Measurements from ENCODE around the gene TMEM91. TPM values are rescaled to one million over a fixed set of nuclear protein-coding genes. Genes with fewer than 3 reads are reported as not detected.

TMEM91 gene
- total and polyA plus RNA-seq, 2 of the 13 experiments (the other 11 are each of a cell fraction or from before 2014, with no cell fraction given), result 6.3 to 10.3 TPM

DNA sequence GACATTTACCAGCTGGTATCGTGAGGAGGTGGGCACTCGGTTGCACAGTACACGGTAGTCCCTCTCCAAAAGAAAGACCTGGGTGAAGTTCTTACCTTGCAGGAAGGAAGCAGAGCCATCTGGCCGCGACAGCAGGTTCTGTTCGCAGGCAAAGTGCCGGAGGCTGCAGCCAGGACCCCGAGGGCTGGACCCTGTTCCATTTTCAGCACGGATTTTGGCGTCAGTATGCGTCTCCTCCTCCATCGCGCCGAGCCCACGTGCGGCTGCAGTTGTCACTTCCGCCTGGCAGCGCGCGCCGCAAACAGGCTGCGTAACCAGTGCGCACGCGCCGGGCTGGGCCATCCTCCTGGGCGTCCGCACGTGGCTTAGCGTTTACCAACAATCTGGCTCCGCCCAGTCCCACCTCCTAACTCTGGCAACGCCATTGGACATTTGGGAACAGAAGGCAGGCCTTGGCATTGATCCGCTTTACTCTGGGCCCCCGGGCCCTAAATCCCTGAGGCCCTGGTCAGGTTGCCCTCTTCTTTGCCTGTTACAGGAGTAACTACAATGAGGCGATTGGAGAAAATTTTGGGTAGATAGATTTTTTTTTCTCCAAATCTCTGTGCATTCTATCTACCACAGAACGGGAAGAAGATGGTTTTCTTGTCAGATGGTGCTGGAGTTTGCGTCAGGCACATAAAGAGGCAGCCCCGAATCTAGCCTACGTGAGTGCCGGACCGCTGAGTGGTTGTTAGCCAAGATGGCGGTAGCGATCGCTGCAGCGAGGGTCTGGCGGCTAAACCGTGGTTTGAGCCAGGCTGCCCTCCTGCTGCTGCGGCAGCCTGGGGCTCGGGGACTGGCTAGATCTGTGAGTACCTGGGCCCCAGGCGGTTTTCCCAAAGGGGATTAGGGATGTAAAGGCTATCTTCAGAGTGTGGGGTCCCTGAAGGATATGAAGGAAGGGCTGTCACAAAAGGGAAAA, 21.0 kb downstream of the TMEM91 start, which contains the start of the genes BCKDHA and EXOSC5 (continued):
- TF ChIP-seq, protein P1, sequence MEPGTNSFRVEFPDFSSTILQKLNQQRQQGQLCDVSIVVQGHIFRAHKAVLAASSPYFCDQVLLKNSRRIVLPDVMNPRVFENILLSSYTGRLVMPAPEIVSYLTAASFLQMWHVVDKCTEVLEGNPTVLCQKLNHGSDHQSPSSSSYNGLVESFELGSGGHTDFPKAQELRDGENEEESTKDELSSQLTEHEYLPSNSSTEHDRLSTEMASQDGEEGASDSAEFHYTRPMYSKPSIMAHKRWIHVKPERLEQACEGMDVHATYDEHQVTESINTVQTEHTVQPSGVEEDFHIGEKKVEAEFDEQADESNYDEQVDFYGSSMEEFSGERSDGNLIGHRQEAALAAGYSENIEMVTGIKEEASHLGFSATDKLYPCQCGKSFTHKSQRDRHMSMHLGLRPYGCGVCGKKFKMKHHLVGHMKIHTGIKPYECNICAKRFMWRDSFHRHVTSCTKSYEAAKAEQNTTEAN (CRISPR knock-in tag; conservative IDR thresholded peaks at IDR 0.05), result peak; percentile 62
- TF ChIP-seq ZNF318 (CRISPR knock-in tag; IDR thresholded peaks at IDR 0.05) (peak; percentile 33; the same call in 1 of the 2 replicates), ZNF558 (CRISPR knock-in tag; IDR thresholded peaks at IDR 0.05; ENCODE audit: borderline replicate concordance) (no peak), NPAS2 (CRISPR knock-in tag; IDR thresholded peaks at IDR 0.05; ENCODE audit: borderline replicate concordance) (no peak), PRDM10 (CRISPR knock-in tag; IDR thresholded peaks at IDR 0.05; ENCODE audit: low read depth) (peak; percentile 53; the same call in 1 of the 2 replicates), U2AF1 (optimal IDR thresholded peaks at IDR 0.05; ENCODE audit: low read depth, low read length) (no peak)

Data from HepG2 (cell line).